ENCODE data around the gene MALRD1.

MALRD1 gene

DNA sequence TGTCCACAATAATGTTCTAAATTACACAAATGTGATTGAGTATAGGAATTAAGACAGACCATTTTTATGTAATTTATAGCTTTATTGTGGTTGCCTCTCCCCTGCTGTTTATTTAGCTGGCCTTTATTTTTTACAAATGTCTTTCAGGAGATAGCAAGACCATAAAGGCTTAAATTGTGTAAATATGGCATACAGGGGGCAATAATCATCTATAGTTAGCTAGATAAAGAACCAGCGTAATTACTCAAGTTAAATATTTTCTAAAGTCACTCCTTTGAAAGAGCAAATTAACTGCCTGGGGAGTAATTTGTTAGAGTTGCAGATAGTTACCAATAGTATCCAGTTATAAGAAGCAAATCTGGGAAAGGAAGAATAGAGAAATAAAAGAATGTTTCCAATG, at the start of gene MALRD1:
MALRD1 (plus strand) TSS at position 313 of the 400 bp plus-strand sequence. CDS start 138 bp downstream, outside the sequence.
- DNase-seq: no peak

DNA sequence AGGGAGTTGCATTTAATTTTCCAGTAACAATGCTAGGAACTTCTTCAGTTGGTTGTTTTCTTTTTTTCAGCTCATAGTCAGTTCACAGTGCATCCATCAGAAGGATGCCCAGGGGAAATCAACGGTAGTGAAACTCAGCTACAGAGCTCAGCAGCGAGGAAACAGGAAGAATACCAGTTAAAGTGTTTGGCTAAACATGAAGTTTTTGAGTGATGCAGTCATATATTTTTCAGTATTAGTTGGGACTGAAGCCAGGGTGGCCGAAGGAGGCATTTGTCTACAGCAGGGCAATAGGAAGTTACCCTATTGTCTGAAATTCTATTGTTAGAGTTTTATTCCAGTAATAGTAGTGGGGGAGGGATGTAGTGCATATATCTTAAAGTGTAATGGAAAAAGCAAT, 45.3 kb upstream of the MALRD1 start:
- DNase-seq: no peak

DNA sequence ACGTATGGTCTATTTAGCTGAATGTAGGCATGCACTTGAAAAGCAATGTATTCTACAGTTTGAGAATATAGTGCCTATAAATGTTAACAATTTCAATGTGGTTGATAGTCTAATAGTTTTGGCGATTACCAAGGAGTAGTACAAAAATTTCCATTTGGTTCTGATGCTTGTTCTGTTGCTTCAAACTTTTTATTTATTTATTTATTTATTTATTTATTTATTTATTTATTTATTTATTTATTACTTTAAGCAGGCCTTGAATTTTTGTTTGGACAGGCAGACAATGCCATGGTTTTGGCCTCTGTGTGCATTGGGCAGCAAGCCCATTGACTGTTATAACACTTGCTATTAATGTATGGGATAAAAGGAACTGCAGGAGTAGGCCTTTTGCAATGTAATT, 36.5 kb upstream of the MALRD1 start:
- DNase-seq: no peak

DNA sequence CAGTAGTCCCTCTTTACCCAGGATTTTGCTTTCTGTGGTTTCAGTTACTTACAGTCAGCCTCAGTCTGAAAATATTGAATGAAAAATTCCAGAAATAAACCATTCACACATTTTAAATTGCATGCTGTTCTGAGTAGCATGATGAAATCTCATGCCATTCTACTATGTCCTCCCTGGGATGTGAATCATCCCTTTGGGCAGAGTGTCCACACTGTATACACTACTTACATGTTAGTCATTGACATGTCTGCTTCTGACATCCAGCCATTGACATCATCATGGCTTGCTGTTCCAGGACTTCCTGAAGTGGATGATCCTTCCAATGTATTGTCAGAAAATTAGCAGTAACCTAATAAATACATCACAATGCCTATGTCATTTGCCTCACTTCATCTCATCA, 34.6 kb upstream of the MALRD1 start:
- DNase-seq: no peak

DNA sequence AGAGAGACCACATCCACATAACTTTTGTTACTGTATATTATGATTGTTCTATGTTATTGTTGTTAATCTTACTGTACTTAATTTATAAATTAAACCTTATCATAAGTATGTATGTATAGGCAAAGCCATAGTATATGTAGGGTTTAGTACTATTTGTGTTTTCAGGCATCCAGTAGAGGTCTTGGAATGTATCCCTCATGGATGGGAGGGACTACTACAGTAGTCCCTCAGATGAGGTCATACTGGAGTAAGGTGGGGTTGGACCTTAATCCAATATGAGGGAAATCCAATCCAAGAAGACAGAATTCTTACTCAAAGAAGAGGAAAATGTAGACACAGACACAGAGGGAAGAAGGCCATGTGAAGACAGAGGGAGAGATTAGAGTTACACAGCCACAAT, 34.1 kb upstream of the MALRD1 start:
- no peak for DNase-seq

DNA sequence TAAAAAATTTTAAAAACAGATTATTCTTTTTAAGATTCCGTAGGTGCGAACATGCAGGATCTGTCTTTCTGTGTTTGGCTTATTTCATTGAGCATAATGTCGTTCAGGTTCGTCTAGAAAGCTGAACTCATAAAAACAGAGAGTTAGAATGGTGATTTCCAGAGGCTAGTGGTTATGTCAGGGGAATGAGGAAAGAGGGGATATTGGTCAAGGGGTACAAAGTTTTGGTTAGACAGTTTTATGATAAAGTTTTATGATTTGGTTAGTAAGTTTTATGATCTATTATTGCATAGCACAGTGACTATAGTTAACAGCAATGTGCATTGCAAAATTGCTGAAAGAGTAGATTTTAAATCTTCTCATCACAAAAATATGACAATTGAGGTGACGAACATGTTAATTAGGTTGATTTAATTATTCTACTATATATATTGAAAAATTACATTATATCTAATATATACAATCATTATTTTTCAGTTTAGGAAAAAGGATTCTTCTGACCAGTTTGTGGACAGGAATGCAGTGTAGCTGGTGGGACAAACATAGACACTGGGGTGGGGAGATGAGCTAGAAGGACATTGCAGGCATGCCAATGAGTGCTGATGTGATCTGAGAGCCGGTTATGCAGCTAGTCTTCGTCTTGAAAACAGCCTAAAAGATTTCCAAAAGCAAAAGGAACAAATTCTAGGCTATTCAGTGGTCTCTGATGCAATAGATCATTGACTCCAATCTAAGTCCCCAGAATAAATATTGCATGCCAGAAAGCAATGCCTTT, 31.3 kb upstream of the MALRD1 start:
- no peak for DNase-seq

DNA sequence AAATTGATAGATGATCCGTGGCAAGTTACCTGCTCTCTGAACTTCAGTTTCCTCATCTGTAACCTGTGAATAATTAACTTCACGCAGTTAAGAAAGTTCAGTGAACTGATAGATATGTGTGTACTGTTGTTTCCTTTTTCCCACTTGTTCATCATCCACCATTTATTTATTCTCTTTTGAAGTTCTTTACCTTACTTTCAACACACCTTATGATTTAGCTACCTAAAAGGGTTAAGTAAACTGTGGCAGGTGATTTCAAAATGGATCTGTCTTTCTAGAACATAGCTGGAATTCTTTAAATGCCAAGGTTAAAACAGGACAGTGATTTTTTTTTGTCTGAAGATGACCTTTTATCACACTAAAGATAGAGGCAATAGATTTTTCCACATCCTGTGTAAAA, 27.4 kb upstream of the MALRD1 start:
- no peak for DNase-seq

DNA sequence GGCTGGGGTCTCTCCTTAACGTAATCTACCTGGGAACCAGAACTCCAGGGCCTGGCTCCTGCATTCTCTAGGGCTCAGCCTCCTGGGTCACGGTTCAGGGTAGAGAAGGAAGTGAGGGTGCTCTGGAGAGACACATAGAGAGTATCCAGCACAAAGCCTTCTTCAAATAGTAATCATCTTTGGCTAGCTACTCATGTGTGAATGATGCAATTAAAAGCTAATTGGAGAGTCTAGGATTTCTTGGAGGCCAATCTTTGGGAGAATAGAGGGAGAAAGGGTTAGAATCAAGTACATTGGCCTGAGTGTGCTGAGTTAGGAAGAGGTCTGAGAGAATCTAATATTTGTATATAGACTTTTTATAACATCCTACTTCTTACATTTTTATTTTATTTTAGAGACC, 24.0 kb upstream of the MALRD1 start:
- no peak for DNase-seq

DNA sequence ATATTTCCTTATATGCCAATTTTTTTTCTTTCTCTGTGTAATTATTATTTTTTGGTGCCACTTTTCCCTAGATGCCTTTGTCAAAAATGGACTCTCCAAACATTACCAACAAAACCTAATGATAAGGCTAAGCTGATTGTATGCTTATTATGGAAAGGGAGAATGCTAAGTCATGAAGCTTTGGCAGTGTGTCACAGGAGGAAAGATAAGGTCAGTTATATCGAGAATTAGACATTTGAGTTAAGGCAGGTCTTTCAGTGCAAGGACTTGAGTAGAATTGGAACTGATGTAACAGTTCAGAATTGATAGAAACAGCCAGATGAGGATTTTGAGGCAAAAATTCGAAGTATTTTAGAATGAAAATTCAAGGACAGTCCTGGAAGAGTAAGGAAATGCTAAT, 16.8 kb upstream of the MALRD1 start:
- DNase-seq: no peak

DNA sequence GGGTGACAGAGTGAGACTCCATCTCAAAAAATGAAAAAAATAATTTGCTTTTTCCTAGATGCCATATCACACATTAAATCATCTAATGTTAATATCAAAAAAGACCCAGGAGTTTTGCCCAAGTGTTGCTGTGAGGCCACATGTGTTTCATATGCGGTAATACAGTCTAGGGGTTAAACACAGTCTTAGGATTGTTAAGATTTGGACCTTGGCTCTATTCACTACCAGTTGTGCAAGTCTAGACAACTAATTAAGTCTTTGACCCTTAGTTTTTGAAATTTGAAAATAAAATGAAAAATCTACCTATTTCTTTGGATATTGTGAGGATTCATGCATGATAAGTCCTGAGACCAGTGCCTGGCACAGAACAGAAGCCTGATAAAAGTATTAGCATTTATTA, 14.9 kb upstream of the MALRD1 start:
- DNase-seq: no peak

DNA sequence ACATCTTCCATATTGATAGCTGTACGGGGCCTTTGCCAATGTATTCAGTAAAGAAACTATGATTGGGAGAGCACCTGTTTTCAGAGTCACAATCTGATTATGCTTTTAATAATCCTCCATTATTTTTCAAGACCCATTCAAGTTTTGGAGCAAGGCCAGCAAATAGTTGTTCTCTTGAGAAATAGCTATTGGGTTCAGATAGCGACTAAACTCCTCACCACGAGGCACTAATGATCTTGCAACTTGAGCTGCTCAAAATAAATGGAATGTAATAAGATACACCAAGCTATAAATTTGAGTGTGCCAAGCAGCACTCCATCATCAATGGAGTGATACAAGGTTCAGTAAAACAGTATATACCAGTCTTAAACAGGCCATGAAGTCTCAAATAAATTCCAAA, 7.4 kb upstream of the MALRD1 start:
- DNase-seq: no peak

DNA sequence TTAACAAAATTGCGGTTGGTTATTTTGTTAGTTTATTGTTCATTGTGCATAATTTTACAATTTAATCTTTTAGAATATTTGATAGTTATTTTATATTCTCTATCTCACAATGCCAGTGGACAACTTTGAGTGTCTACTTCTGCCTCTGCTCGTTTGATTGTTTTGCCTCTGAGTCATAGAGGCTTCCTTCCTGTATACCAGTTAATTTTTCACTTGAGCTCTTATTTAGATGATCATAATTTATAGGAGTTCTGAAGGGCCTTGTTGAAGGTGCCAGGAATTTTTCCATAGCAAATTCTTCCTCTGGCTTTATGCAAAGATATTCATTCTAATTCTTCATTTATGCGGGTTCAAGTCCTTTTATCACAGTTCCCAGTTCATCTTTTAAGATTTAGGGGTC, 5.2 kb upstream of the MALRD1 start:
- DNase-seq: no peak

DNA sequence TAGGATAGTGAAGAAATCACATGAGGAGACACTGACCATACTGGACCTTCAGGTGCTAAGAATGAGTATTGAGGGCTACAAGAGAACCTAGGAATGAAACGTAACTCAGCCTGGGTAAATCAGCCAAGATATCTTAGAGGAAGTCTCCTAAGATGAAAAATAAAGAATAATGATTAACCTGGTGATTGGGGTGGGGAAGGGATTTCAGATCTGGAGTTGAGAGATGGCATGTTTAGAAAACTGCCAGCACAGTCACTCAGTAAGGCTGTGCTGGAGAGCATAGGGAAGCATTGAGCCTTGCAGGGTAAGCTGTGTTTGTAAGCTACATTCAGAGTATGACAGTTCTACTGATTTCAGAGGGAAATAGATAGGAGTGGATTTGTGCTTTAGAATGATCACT, 1.9 kb upstream of the MALRD1 start:
- DNase-seq: no peak

DNA sequence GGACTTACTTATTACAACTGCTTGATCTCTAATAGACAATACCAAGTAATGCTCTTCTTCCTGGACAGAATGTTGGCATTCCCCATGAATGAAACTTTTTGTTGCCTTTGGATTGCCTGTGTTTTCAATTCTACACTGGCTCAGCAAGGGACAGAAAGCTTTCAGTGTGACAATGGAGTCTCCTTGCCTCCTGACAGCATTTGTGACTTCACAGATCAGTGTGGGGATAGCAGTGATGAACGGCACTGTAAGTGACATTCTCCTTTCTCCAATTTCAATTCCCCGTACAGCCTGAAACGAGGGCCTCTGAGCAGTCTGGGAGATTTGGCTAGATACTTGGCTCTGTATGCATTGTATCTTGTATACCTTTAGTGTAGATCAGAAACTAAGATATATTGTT, 290 bp downstream of the MALRD1 start:
- no peak for DNase-seq

DNA sequence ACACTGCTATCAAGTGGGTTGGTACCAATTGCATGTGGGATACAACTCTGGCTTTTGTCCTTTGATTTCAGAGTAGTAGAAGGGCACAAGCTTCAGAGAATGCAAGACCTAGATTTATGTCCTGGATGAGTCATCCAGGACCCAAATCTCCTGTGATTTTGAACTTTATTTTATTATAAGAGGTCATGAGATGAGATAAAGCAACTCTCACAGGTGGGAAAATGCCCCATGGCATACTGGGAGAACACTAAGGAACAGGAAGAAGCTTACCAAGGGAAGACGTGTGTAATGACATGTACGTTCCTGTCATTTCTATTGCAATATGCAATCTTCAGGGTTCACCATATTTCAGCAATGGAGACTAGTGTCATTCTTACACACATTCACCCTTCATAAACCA, 966 bp downstream of the MALRD1 start:
- no peak for DNase-seq

DNA sequence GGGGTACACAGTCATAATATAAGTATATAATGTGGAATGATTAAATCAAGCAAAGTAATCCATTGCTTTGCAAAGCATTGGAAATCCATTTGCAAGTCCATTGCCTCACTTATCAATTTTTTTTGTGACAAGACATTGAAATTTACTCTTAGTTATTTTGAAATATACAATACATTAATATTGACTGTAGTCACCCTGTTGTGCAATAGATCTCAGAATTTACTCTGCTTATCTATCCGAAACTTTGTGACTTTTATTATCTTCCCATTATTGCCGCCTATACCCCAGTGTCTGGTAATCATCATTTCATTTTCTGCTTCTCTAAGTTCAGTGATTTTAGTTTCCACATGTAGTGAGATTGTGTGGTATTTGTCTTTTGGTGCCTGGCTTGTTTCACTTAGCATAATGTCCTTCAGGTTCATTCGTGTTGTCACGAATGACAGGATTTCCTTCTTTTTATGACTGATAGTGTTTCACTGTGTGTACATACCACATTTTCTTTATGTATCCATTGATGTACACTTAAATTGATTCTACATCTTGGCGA, 5.8 kb downstream of the MALRD1 start:
- no peak for DNase-seq

DNA sequence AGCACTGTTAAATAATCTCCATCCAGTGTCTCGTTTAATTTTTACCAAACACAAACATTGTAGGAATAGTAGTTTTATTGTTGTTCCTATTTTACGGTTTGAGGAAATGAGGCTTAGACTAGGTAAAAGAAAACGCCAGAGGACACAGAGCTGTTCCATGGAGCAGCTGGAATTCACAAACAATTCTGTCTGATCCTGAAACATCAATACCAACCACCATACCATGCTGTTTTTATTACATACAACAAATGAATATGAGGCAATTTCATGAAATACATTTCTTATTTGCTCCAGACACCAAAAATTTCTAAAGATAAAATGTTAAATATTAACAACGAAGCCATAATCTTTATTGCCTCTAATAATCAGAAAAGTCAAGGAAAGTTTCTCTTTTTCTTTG, 9.4 kb downstream of the MALRD1 start:
- no peak for DNase-seq

DNA sequence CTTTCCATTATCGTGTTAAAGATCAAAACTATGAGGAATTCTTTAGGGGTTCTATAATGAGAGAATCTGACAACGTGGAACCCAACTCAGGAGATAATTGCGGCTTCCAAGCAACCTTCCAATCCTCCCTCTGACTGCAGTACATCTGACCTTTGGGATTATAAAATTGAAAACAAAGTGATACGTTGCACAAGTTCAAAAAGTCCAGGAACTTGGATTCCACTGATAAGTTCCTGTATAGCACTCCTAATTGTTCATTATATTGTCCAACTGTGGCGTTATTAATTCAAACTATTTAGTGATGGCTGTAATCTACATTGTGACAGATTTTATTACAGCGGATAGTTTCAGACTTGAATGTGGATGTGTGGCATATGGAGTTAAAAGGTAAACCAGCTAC, 15.4 kb downstream of the MALRD1 start:
- DNase-seq: no peak

DNA sequence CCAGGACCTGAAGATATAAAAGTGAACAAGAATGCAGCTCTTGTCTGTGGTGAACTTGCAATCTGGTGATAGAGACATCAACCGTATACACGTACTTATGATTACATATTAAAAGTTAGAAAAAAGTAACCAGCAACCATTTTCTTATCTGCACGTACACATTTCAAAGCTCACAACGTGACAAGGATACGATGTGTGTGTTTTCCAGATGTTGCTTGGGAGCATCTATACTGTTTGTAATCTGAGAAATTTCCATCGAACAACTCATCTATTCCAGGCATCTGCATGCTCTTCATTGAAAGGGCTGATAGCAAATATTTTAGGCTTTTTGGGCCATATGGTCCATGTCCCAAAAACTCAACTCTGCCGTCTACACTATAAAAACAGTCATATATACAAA, 23.3 kb downstream of the MALRD1 start:
- DNase-seq: no peak

DNA sequence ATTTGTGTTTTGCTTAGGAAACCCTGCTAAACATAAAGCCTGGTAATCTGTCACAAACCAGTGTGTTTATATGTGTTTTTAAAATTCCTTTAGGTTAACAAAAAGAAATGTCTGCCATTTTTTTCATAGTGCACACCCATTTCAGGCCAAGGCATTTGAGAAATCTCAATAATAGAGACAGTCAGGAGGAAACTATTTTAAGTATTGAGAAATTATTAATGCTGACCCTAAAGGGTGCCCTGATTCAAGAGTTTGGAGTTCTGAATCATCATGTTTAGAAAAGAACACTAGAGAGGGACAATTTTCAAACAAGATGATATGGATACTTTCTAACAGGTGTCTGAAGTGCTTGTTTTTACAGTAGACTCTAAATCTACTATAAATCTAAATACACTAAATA, 28.7 kb downstream of the MALRD1 start:
- no peak for DNase-seq

DNA sequence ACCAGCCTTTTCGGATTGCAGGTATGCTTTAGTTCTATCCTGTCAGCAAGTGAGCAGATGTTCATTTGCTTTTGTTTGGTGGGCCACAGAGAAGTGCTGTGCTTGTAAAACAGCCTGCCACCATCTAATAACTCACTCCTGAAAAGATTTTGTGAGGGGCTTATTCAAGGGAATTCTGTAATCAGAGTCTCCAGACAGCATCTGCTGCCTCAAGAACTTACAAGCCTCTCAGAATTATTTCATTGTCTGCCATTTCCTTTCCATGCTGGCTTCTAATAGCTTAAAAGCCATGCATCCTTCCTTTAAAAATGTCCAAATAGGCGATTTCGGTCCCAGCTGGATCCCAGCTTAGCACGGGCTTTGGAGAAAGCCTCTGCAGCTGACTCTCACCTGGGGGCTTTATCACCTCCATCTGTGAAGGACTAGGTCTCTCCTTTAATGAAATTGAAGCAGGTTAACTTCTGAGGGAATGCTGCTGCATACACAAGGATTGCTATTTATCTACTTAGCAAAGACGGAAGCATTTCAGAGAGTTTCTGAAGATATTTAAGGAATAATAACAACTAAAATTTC, 48.0 kb downstream of the MALRD1 start:
- DNase-seq: no peak

DNA sequence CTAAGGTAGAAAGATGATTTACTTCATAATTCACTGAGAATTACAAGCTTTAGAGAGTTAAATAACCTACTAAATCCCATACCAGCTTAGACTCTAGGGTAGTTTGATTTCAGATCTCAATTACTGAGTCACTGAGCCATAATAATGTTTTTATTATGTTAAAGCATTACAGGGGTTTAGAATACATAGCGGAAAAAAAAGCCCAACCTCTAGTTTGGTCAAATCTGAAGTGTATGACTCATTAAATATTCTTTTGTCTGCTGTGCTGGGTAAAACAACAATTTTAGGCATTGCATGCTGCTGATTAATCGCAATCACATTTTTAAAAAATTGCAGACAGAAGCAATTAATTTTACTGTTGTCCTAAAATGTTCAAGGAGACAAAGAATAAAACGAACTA, 48.5 kb downstream of the MALRD1 start:
- no peak for DNase-seq

DNA sequence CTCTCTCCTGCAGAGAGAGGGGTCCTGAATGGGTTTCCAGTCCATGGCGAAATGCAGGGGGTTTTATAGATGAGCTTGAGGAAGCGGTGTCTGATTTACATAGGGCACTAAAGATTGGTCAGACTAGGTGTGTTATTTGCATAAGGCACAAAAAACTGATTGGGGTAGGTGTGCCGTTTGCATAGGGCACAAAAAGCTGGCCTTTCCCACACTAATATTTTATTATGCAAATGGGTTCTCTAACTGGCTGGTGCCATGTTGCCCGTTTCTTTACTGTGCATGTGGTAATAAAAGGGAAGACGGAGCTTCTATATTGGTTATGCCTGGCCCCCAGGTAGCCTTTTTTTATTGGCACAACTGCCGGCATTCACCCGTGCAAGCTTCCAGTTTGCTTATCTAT, 50.2 kb downstream of the MALRD1 start:
- no peak for DNase-seq

DNA sequence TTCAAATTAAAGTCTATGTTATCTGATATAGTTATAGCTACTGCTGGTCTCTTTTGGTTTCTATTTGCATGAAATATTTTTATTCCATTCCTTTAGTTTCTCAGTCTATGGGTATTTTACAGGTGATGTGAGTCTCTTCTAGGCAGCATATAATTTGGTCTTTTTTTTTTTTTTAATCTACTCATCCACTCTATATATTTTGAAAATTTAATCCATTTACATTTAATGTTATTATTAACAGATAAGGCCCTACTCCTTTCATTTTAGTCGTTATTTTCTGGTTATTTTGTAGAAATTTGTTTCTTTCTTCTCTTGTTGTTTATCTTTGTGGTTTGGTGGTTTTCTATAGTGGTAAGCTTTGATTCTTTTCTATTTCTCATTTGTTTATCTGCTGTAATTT, 58.8 kb downstream of the MALRD1 start:
- DNase-seq: no peak

All from activated CD4-positive, alpha-beta T cell treated with anti-CD3 and anti-CD28 coated beads, Interleukin-2, Interleukin-6, amounts not matched to agents 100 ng/mL and 50 ng/mL, durations not matched to agents 16 hours and 8 hours (primary cell).